GM12872 (cell line): Measurements from ENCODE around the gene ZSCAN22.
A peak's percentile ranks its signal among the peaks of the same experiment; 100 is the strongest.

Source experiments
- CTCF ChIP-seq: IDR thresholded peaks from 3 replicates; pipeline ENCODE4 v1.5.1; 2011; ENCODE audit warnings: low read depth, mild to moderate bottlenecking, low read length, moderate library complexity; ENCODE audit not compliant: insufficient read depth

The ZSCAN22 gene

DNA sequence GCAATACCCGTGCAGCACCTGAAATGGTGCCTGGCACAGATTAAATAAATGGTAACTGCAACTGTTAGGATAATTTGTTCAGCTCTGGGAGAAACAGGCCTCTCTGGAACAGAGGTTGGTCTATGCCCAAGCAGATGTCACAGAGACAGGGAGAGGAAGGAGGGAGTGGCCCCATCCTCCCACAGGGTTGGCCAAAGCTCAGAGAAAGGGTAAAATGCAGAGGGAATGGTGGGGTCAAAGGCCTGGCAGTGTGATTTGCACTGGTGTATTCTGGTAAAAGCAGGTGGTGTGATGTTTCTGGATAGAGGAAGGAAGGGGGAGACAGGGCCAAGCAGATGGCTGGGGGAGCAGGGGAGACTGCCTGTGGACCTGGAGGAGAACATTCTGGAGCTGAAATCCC is 9.4 kb downstream of the ZSCAN22 start:
- no peak for TF ChIP-seq CTCF

DNA sequence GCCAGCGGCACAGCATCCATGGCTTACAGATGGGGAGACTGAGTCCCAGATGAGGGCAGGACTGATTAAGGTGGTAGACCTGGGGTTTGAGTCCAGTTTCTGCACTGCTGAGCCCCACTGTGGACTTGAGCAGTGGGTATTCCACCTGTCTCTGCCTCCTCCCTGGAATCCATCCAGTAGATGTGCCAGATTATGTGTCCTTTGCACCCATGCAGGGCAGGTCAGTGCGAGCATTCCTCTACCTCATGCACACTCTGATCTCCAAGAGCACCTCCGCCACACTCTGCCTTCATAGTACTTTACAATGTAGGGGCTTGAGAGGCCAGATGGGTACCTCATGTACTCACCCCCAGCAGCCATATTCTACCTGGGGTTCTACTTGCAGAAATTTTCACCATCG is 10.0 kb downstream of the ZSCAN22 start:
- TF ChIP-seq CTCF, result no peak

- no peak for TF ChIP-seq CTCF
These were observed 11.5 kb downstream of the ZSCAN22 start for GRCh38 chr19:58338336-58338735.

DNA sequence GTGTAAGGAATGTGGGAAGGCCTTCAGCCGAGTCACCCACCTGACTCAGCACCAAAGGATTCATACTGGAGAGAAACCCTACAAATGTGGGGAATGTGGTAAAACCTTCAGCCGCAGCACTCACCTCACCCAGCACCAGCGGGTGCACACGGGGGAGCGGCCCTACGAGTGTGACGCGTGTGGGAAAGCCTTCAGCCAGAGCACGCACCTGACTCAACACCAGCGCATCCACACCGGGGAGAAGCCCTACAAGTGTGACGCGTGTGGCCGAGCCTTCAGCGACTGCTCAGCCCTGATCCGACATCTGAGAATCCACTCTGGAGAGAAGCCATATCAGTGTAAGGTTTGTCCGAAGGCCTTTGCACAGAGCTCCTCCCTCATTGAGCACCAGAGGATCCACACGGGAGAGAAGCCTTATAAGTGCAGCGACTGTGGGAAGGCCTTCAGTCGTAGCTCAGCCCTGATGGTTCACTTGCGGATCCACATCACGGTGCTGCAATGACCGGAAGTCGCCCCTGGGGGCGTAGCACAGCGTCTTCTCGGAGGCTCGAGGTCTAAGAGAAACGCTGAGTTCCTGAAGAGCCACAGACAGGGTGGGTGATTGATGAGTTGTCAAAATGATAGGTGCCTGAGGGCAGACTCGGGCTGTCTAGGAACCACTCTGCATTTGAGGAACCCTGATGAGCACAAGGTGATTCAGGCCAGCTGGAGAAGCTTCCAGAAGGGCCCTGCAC is 12.2 kb downstream of the ZSCAN22 start:
- 0 out of 3 replicates have a peak, but pooled peaks have one; percentile 20 for TF ChIP-seq CTCF

- no peak for TF ChIP-seq CTCF
These were observed 18.8 kb downstream of the ZSCAN22 start for GRCh38 chr19:58345558-58345957.

DNA sequence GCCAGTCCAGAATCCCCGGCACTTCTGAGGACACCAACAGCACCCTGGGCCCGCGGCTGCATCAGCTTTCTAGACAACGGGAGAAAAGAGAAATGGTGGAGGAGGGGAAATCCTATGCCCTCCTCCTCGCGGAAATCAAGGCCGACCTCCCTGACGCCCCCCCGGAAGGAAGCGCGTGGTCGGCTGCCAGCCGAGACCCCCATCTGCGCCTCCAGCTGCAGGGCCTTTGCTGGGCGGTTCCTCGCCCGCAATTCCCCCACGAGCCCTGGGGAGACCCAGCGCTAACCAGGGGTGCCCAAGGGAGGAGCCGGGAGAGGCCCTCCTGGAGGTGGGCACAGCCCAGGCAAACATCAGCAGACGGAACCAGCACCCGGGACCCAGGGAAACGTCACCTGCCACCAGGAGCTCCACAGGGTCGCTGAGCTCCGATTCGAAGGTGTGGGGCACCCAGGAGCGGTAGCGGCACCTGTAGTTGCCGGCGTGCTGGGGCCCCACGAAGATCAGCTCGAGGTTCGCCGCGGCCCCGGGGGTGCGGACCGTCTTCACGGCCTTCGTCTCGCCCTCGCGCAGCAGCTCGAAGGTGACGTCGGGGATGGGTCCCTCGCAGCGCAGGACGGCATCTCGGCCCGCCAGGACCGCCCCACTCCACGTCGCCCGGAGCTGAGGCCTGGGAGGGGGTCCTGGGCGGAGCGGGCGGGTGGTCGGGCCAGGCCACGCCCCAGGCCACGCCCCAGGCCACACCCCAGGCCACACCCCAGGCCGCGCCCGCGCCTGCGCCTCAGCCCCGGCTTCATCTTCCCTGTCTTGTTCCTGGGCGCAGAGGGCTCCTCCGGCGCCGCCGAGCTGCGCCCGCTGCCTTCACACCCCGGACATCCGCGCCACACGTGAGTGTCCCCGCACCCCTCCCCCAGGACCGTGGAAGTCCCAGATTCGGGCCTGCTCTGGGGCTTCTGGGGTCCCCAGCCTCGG is 20.5 kb downstream of the ZSCAN22 start:
- no peak for TF ChIP-seq CTCF

DNA sequence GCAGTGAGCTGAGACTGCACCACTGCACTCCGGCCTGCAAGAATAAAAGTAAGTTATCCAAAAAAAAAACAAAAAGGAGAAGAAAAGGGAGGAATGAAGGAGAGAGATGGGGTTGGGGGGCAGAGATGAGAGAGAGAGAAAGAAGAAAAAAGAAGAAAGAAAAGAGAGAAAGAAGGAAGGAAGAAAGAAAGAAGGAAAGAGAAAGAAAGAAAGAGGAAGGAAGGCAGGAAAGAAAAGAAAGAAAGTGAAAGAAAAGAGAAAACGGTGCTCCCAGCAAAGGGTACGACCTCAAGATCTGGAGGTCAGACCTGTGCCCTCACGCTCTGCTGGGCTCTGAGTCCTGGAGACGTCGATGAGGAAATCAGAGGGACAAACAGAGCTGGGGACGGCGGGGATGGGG is 22.8 kb downstream of the ZSCAN22 start:
- no peak for TF ChIP-seq CTCF
